Cortex of kidney (tissue), 1 donor: ENCODE measurements around the gene GTSE1.
"Not testable (repeated sequence)": the region's sequence is repeated elsewhere in the genome, so short reads cannot be mapped to it uniquely, and the experiment has no call there.

Source experiments
- DNase-seq: peaks from one replicate; lab custom pipeline; 2025; lab: John Stamatoyannopoulos, UW

GTSE1 gene

GRCh38 chr22:46292732-46293131, 3.9 kb upstream of the GTSE1 start:
- no peak for DNase-seq

- DNase-seq: no peak
Measured at GRCh38 chr22:46293577-46294260, 3.0 kb upstream of the GTSE1 start.

GRCh38 chr22:46294784-46295183, 1.9 kb upstream of the GTSE1 start:
- no peak for DNase-seq

GRCh38 chr22:46295277-46295971, 1.2 kb upstream of the GTSE1 start:
- DNase-seq: no peak

DNA sequence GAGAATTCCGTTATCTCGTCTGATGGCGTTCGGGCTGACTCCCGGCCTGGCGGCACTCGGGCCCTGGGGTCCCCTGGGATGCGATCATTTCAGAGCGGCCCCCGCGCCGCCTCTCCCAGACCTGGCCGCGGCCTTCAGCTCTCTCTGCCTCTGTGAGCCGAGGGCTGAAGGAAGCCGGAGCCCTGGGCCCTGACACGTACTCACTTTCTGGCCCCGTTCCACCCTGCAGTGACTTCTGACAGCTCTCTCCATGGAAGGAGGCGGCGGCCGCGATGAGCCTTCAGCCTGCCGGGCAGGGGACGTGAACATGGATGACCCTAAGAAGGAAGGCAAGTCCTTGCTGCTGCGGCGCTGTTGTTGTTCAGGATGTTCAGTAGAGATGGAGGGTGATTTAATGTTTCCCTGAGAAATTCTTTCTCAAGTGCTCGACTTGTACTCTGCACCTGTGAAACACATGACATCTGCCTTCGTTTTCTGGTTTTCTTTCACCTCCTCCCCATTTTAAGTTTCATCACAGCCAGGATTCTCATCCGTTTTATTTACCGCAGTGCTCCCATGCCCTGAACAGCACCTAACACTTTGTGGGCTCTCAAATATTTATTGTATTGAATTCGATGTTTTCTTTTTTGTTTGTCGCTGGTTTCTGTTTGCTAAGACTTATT, 612 bp downstream of the GTSE1 start:
- no peak for DNase-seq

- no peak for DNase-seq
Measured at GRCh38 chr22:46299101-46299500, 2.4 kb downstream of the GTSE1 start.

- DNase-seq: no peak
Measured at GRCh38 chr22:46300491-46300890, 3.8 kb downstream of the GTSE1 start.

- no peak for DNase-seq
Measured at GRCh38 chr22:46303347-46303965, 6.8 kb downstream of the GTSE1 start.

DNA sequence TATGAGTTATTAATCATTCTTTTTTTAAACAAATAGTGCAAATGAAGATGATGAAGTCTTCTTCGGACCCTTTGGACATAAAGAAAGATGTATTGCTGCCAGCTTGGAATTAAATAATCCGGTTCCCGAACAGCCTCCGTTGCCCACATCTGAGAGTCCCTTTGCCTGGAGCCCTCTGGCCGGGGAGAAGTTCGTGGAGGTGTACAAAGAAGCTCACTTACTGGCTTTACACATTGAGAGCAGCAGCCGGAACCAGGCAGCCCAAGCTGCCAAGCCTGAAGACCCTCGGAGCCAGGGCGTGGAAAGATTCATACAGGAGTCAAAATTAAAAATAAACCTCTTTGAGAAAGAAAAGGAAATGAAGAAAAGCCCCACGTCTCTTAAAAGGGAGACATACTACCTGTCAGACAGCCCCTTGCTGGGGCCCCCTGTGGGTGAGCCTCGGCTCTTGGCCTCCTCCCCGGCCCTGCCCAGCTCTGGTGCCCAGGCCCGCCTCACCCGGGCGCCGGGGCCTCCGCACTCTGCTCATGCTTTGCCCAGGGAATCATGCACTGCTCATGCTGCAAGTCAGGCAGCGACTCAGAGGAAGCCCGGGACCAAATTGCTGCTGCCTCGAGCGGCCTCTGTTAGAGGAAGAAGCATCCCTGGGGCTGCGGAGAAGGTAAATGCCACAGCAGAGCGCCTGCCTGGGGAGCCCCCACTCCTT, 11.8 kb downstream of the GTSE1 start:
- no peak for DNase-seq

GRCh38 chr22:46309526-46310085, 12.9 kb downstream of the GTSE1 start:
- DNase-seq: no peak

DNA sequence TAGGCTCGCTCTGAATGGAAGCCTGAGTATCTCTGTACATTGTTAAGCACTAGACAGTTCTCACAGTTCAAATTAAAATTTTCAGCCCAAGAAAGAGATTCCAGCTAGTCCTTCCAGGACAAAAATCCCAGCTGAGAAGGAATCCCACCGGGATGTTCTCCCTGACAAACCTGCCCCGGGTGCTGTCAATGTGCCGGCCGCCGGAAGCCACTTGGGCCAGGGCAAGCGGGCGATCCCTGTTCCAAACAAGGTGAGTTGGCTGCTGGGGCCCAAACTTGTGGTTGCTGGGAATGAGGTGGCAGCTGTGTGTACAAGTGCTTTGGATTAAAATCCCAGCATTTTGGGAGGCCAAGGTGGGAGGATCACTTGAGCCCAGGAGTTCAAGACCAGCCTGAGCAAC, 15.4 kb downstream of the GTSE1 start:
- no peak for DNase-seq

DNA sequence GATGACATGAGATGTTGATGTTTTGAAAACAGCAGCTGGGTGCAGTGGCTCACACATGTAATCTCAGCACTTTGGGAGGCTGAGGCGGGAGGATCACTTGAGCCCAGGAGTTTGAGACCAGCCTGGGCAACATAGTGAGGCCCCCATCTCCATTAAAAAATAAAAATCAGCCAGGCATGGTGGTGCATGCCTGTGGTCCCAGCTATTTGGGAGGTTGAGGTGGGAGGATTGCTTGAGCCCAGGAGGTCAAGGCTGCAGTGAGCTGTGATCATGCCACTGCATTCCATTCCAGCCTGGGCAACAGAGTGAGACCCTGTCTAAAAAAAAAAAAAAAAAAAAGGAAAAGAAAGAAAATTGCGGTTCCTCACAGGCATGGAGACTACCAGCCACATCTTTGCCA, 16.2 kb downstream of the GTSE1 start:
- not testable (repeated sequence) for DNase-seq

DNA sequence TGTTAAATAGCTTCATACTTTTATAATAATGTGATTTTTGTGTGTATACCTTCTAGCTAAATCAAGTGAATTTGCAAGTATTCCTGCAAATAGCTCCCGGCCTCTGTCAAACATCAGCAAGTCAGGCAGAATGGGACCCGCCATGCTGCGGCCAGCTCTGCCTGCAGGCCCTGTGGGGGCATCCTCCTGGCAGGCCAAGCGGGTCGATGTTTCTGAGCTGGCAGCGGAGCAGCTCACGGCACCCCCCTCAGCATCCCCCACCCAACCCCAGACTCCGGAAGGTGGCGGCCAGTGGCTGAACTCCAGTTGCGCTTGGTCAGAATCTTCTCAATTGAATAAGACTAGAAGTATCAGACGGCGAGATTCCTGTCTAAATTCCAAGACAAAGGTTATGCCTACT, 19.3 kb downstream of the GTSE1 start:
- no peak for DNase-seq

- DNase-seq: no peak
Measured at GRCh38 chr22:46317646-46318045, 21.0 kb downstream of the GTSE1 start.

GRCh38 chr22:46318576-46318975, 21.9 kb downstream of the GTSE1 start:
- DNase-seq: no peak

- DNase-seq: no peak
Measured at GRCh38 chr22:46319319-46319718, 22.6 kb downstream of the GTSE1 start.

DNA sequence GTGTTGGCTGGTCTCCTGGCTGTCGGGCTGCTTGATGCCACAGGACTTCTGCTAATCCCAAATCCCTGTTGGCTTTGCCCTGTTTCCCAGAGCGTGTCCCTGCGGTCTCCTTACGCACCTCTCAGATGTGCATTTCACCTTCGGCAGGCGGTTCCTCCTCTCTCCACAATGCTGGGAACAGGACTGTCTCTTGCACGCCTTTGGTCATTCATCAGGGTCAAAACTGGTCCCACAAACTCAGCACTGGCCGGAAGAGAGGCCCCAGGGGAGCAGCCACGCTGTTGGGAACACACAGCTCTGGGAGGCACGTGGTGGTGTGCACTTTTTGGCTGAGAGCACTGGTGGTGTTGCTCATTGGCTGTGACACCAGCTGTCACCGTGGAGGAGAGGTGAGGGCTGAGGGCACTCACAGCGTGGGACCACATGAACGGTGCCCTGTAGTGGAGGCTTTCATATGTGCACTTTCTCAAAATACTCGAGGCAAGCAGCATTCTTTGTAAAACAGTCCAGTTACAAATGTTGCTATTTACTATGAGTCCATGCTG, 23.6 kb downstream of the GTSE1 start:
- DNase-seq: no peak

- DNase-seq: no peak
Measured at GRCh38 chr22:46320716-46321386, 24.2 kb downstream of the GTSE1 start.

- DNase-seq: no peak
Measured at GRCh38 chr22:46322711-46323110, 26.0 kb downstream of the GTSE1 start.

GRCh38 chr22:46323162-46323561, 26.5 kb downstream of the GTSE1 start:
- DNase-seq: no peak

- DNase-seq: no peak
Measured at GRCh38 chr22:46326066-46326680, 29.5 kb downstream of the GTSE1 start.
